GM23338 (cell line): ENCODE results near the gene ATP5MC2. TPM values are rescaled to one million over a fixed set of nuclear protein-coding genes. Genes with fewer than 3 reads are reported as not detected.

Source experiments
- ATAC-seq: fragments of 200-7000 bp; cut with Tn5 transposase; 3 replicates; pipeline ENCODE4 v1.9.1; 2020
- DNase-seq: peaks from one replicate; pipeline ENCODE4 v3.0.0-alpha.2; 2015; ENCODE audit warnings: low spot score
- H2AFZ ChIP-seq: fragments of 200-600 bp; sonication (generic); 2 replicates; pipeline ENCODE4 v1.8.0; 2016; ENCODE audit warnings: antibody characterized with exemption, mild to moderate bottlenecking, moderate library complexity
- H3F3A ChIP-seq: fragments of 200-600 bp; sonication (generic); replicated peaks from 2 replicates; pipeline ENCODE4 v1.8.0; 2017; ENCODE audit warnings: antibody characterized with exemption, mixed run types, low read depth
- H3K27ac ChIP-seq: fragments of 200-600 bp; sonication (generic); 2 replicates; pipeline ENCODE4 v1.6.1; 2016; ENCODE audit warnings: low read depth
- H3K27me3 ChIP-seq: fragments of 200-600 bp; sonication (generic); 2 replicates; pipeline ENCODE4 v1.8.0; 2016; ENCODE audit warnings: mild to moderate bottlenecking, mixed run types, moderate library complexity; ENCODE audit not compliant: insufficient read depth
- H3K36me3 ChIP-seq: fragments of 200-600 bp; sonication (generic); 2 replicates; pipeline ENCODE4 v1.8.0; 2016; ENCODE audit warnings: mild to moderate bottlenecking; ENCODE audit not compliant: insufficient read depth
- H3K4me1 ChIP-seq: fragments of 200-600 bp; sonication (generic); 2 replicates; pipeline ENCODE4 v1.8.0; 2016; ENCODE audit warnings: mild to moderate bottlenecking, moderate library complexity; ENCODE audit not compliant: insufficient read depth
- H3K4me2 ChIP-seq: fragments of 200-600 bp; sonication (generic); 2 replicates; pipeline ENCODE4 v1.7.1; 2017; ENCODE audit warnings: mixed run types
- H3K4me3 ChIP-seq: fragments of 200-600 bp; sonication (generic); 2 replicates; pipeline ENCODE4 v1.6.1; 2016; ENCODE audit warnings: mixed run types
- H3K79me2 ChIP-seq: fragments of 200-600 bp; sonication (generic); replicated peaks from 2 replicates; pipeline ENCODE4 v1.8.0; 2017; ENCODE audit warnings: mild to moderate bottlenecking; ENCODE audit not compliant: insufficient read depth
- H3K9me2 ChIP-seq: fragments of 200-600 bp; sonication (generic); 2 replicates; pipeline ENCODE4 v1.8.0; 2017; ENCODE audit not compliant: insufficient read depth
- H4K20me1 ChIP-seq: fragments of 200-600 bp; sonication (generic); replicated peaks from 2 replicates; pipeline ENCODE4 v1.8.0; 2017; ENCODE audit warnings: mild to moderate bottlenecking; ENCODE audit not compliant: insufficient read depth
- H3K27ac Mint-ChIP-seq: 2 replicates; pipeline ENCODE4 v1.8.0; 2020; ENCODE audit warnings: inconsistent platforms, mild to moderate bottlenecking, moderate library complexity, mixed read lengths
- H3K27me3 Mint-ChIP-seq: 3 replicates; pipeline ENCODE4 v1.8.0; 2022; ENCODE audit warnings: low read depth, mild to moderate bottlenecking, moderate library complexity, mixed read lengths, inconsistent platforms; ENCODE audit not compliant: insufficient read depth, poor library complexity
- H3K36me3 Mint-ChIP-seq: 3 replicates; pipeline ENCODE4 v1.8.0; 2021; ENCODE audit warnings: low read depth, mild to moderate bottlenecking, inconsistent platforms, moderate library complexity, mixed read lengths
- H3K4me1 Mint-ChIP-seq: 3 replicates; pipeline ENCODE4 v1.8.0; 2020; ENCODE audit warnings: mild to moderate bottlenecking, inconsistent platforms, mixed read lengths
- H3K4me3 Mint-ChIP-seq: 3 replicates; pipeline ENCODE4 v1.8.0; 2021; ENCODE audit warnings: moderate library complexity, mild to moderate bottlenecking, inconsistent platforms, mixed read lengths
- H3K9me3 Mint-ChIP-seq: 3 replicates; pipeline ENCODE4 v1.8.0; 2020; ENCODE audit warnings: moderate library complexity, mild to moderate bottlenecking, inconsistent platforms, mixed read lengths
- CTCF ChIP-seq, 2 experiments: fragments of 200-600 bp in 1 of 2; sonication (generic) in 1 of 2; conservative IDR thresholded peaks; 2 replicates each; pipeline versions ENCODE4 v1.5.1 to v1.6.1; 2016 to 2017; ENCODE audit warnings: antibody characterized with exemption in 2 of 2, low read depth in 2 of 2, mild to moderate bottlenecking in 2 of 2, moderate library complexity in 1 of 2
- POLR2AphosphoS5 ChIP-seq: IDR thresholded peaks from 2 replicates; pipeline ENCODE4 v1.6.1; 2016; ENCODE audit warnings: antibody characterized with exemption, low read depth
- REST ChIP-seq: IDR thresholded peaks from one replicate; pipeline ENCODE4 v1.6.1; 2018; ENCODE audit warnings: antibody characterized with exemption; ENCODE audit not compliant: unreplicated experiment
- STAT1 ChIP-seq: IDR thresholded peaks from one replicate; pipeline ENCODE4 v1.6.1; 2016; ENCODE audit warnings: antibody characterized with exemption; ENCODE audit not compliant: unreplicated experiment
- ZNF462 ChIP-seq: fragments of 250-450 bp; sonication (Bioruptor Pico); IDR thresholded peaks from 2 replicates; pipeline ENCODE4 v1.5.0; 2020; ENCODE audit warnings: mild to moderate bottlenecking, moderate library complexity
- polyA plus RNA-seq: library from polyadenylated mRNA; unstranded; fragments of >200 nt; fragmentation: Nextera tagmentation; extraction: Ambion mirVana; gene quantifications from 2 replicates; pipeline ENCODE4 v1.2.1, GENCODE V29; 2016
- total RNA-seq: library from RNA; depleted of rRNA; stranded (reverse); fragments of >200 nt; shearing (Covaris generic); gene quantifications from 2 replicates; pipeline ENCODE4 v1.2.3, GENCODE V29; 2014

ATP5MC2 gene
- total and polyA plus RNA-seq, 2 experiments from 2014 or later = 362 to 821 TPM

GRCh38 chr12:53664191-53664590 is 11.7 kb downstream of the ATP5MC2 start:
- Mint-ChIP-seq H3K36me3 (peaks cover 64% of the 10 kb centered on the region), H3K27ac (no peak overlapping the region), H3K4me3 (no peak overlapping the region), H3K9me3 (no peaks in the 10 kb centered on the region), H3K27me3 (peaks cover 10% of the 10 kb centered on the region), H3K4me1 (peaks cover 11% of the 10 kb centered on the region)
- Histone ChIP-seq H3K79me2 (no peaks in the 10 kb centered on the region), H2AFZ (no peak overlapping the region), H3K4me3 (no peak overlapping the region), H3K4me1 (no peaks in the 10 kb centered on the region; the same call in 1 of the 2 replicates), H3F3A (peaks cover 20% of the 10 kb centered on the region), H4K20me1 (no peaks in the 10 kb centered on the region; the same call in none of the 2 replicates), H3K27ac (no peak overlapping the region), H3K27me3 (no peaks in the 10 kb centered on the region), H3K9me2 (no peaks in the 10 kb centered on the region), H3K36me3 (peaks cover 44% of the 10 kb centered on the region), H3K4me2 (no peak overlapping the region)
- no peak for DNase-seq
- no peak for ATAC-seq
- TF ChIP-seq POLR2AphosphoS5 = no peak
- no peak for TF ChIP-seq STAT1
- no peak for TF ChIP-seq CTCF (conservative IDR thresholded peaks at IDR 0.05; ENCODE audit: low read depth in 2 of 2)
- no peak for TF ChIP-seq ZNF462 (CRISPR knock-in tag)
- TF ChIP-seq REST = no peak
